ENCODE results near the gene STC2. TPM values are rescaled to one million over a fixed set of nuclear protein-coding genes. Genes with fewer than 3 reads are reported as not detected.

The STC2 gene
- total and polyA plus RNA-seq, 2 of the 8 experiments (the other 6 are each of a cell fraction or from before 2014, with no cell fraction given): 26.4 to 53.1 TPM

- H4K20me1 ChIP-seq (replicated peaks in 1 of 2; ENCODE audit: control insufficient read depth in 1 of 2, insufficient read depth in 2 of 2, low read length in 2 of 2): peaks cover 0 to 2% of the 10 kb centered on the region in 2 experiments
- H3K79me2 ChIP-seq (ENCODE audit: control insufficient read depth in 1 of 2, insufficient read depth in 2 of 2, low read length in 2 of 2): no peaks in the 10 kb centered on the region
- H2BK120ac ChIP-seq (replicated peaks; ENCODE audit: low read depth, low read length): no peak overlapping the region
- no peak overlapping the region for H3K18ac ChIP-seq (ENCODE audit: extremely low read depth, low read length)
- no peaks in the 10 kb centered on the region for H3K9me3 ChIP-seq (ENCODE audit: insufficient read depth in 2 of 2, low read depth in 1 of 2, low read length in 1 of 2)
- no peak overlapping the region for H3K4me2 ChIP-seq (ENCODE audit: insufficient read depth in 1 of 2, low read depth in 2 of 2, low read length in 2 of 2)
- ChIA-PET POLR2A (ENCODE audit: partially characterized antibody) (interaction anchor here (0.8 to 1.1 kb wide), 3 partner anchors 23 to 35 kb away, joined by 3 read pairs; no protein-coding TSS in a partner anchor), CTCF (ENCODE audit: partially characterized antibody) (interaction anchor here (0.6 to 1.5 kb wide), 7 partner anchors 24 to 231 kb away, joined by 3 to 5 read pairs (median 3); no protein-coding TSS in a partner anchor)
- H3K9ac ChIP-seq (replicated peaks in 1 of 4; ENCODE audit: extremely low read depth in 1 of 4, low read depth in 3 of 4, low read length in 3 of 4): no peak overlapping the region
- H2BK5ac ChIP-seq (ENCODE audit: low read depth, low read length): no peak overlapping the region
- WGBS, 2 experiments (ENCODE audit: extremely low coverage in 1 of 2, insufficient coverage in 1 of 2, insufficient read length in 1 of 2, insufficient replicate concordance in 2 of 2, low coverage in 1 of 2, low lambda C conversion rate in 2 of 2, missing lambda C conversion rate in 1 of 2): 91% methylated on average over 24 of the region's 24 CpGs; no CpG with 5 or more reads in 1 of the 2 experiments
- no peaks in the 10 kb centered on the region for H3K4me1 ChIP-seq (replicated peaks in 1 of 4; ENCODE audit: control insufficient read depth in 3 of 4, insufficient read depth in 4 of 4, low read length in 3 of 4)
- H2BK15ac ChIP-seq (ENCODE audit: low read length): no peak overlapping the region
- no peaks in the 10 kb centered on the region for H3K23me2 ChIP-seq (ENCODE audit: low read depth, low read length)
- no peak overlapping the region for H3K56ac ChIP-seq (replicated peaks; ENCODE audit: insufficient read length, low read depth, low read length)
- H3K4ac ChIP-seq (replicated peaks; ENCODE audit: insufficient read length, low read depth, low read length): no peak overlapping the region
- peaks cover 0 to 2% (median 0%) of the 10 kb centered on the region in 4 experiments; a peak in 1 of 7 replicates for H3K27me3 ChIP-seq (replicated peaks in 1 of 4; ENCODE audit: control insufficient read depth in 3 of 4, extremely low read depth in 1 of 4, insufficient read depth in 3 of 4, low read length in 3 of 4)
- DNase-seq (ENCODE audit: low read depth in 1 of 2, low spot score in 2 of 2) (no peak), FAIRE-seq (no peak)
- no peak overlapping the region for H3K27ac ChIP-seq (ENCODE audit: low read depth, low read length)
- no peak overlapping the region for H4K5ac ChIP-seq (ENCODE audit: insufficient read length, low read depth, low read length)
- H3K4me3 ChIP-seq (ENCODE audit: extremely low read depth in 1 of 4, insufficient read depth in 2 of 4, low read depth in 3 of 4, low read length in 4 of 4): no peak overlapping the region
- H2AK5ac ChIP-seq (ENCODE audit: low read depth, low read length): no peak overlapping the region
- H2BK12ac ChIP-seq (ENCODE audit: low read depth, low read length): no peak overlapping the region
- H3K14ac ChIP-seq (ENCODE audit: insufficient read length): no peak overlapping the region
- H4K8ac ChIP-seq (ENCODE audit: extremely low read depth, insufficient read depth, low read length): no peak overlapping the region
- H3K36me3 ChIP-seq (ENCODE audit: control insufficient read depth in 2 of 4, insufficient read depth in 4 of 4, low read length in 3 of 4): no peaks in the 10 kb centered on the region
- H2BK20ac ChIP-seq (ENCODE audit: low read length): no peak overlapping the region
- H3K23ac ChIP-seq (ENCODE audit: insufficient read length): no peak overlapping the region
- no peak overlapping the region for H2AFZ ChIP-seq (ENCODE audit: low read length)
- no peaks in the 10 kb centered on the region for H3K79me1 ChIP-seq (ENCODE audit: low read depth, low read length)
- no peak overlapping the region for H4K91ac ChIP-seq (replicated peaks; ENCODE audit: insufficient read length, low read length)
- TF ChIP-seq GTF2F1 (IDR thresholded peaks at IDR 0.05; ENCODE audit: borderline replicate concordance, low read depth, low read length) (no peak), CHD2 (IDR thresholded peaks at IDR 0.05; ENCODE audit: low read length) (no peak), FOSL1 (IDR thresholded peaks at IDR 0.05; ENCODE audit: insufficient read depth, low read depth, low read length) (no peak), RAD21 (IDR thresholded peaks at IDR 0.05 in 1 of 2, conservative IDR thresholded peaks at IDR 0.05 in 1 of 2; ENCODE audit: low read depth in 2 of 2, low read length in 2 of 2) (no peak), PHF8 (conservative IDR thresholded peaks at IDR 0.05; ENCODE audit: low read depth, low read length) (no peak), BRCA1 (IDR thresholded peaks at IDR 0.05; ENCODE audit: low read depth, low read length) (no peak), CBX5 (IDR thresholded peaks at IDR 0.05; ENCODE audit: low read depth, low read length) (no peak), SRF (IDR thresholded peaks at IDR 0.05; ENCODE audit: low read depth, low read length) (no peak), BCL11A (IDR thresholded peaks at IDR 0.05; ENCODE audit: low read depth in 2 of 2, low read length in 2 of 2) (no peak), SAP30 (IDR thresholded peaks at IDR 0.05; ENCODE audit: insufficient read depth, insufficient replicate concordance, low read length) (no peak)
Observed at GRCh38 chr5:173352366-173353349, 24.4 kb upstream of the STC2 start.
